K562 (cell line): ENCODE results near the gene OSCP1. TPM values are rescaled to one million over a fixed set of nuclear protein-coding genes. Genes with fewer than 3 reads are reported as not detected.

Source experiments
- ATAC-seq: fragments of 200-7000 bp; cut with Tn5 transposase; 3 replicates; pipeline ENCODE4 v1.9.1; 2020; ENCODE audit warnings: moderate library complexity
- BruUV-seq: library from RNA; stranded (reverse); fragments of 400-500 nt; replicated peaks from 2 replicates; lab custom pipeline; 2021; lab: Mats Ljungman, UMichigan
- CTCF ChIA-PET: fragments of 300-600 bp; formaldehyde crosslinking; extraction: SDS; loops from one replicate; lab custom pipeline; 2021; ENCODE audit warnings: low intra/inter-chr PET ratio; lab: Yijun Ruan, JAX
- POLR2A ChIA-PET: fragments of 300-600, 350-650 bp; sonication (Branson Sonifier 250); formaldehyde crosslinking; extraction: SDS; loops from one replicate; lab custom pipeline; 2021; ENCODE audit warnings: antibody characterized with exemption, inconsistent platforms; lab: Yijun Ruan, JAX
- DNase-seq, 4 experiments: peaks; one replicate each; pipeline versions ENCODE4 v3.0.0 to v3.0.0-alpha.2; 2011 to 2018; ENCODE audit warnings: low spot score in 3 of 4, mixed read lengths in 3 of 4; ENCODE audit errors: extremely low read depth in 1 of 4
- FAIRE-seq: peaks from 2 replicates; lab custom pipeline; 2011; peaks lifted over from hg19 to GRCh38; lab: Jason Lieb, UNC
- H2AFZ ChIP-seq: 2 replicates; pipeline ENCODE4 v1.6.0; 2011; ENCODE audit warnings: low read depth, low read length, control low read depth, inconsistent platforms
- H3K27ac ChIP-seq: fragments of 200-600 bp; 3 replicates; pipeline ENCODE4 v1.8.0; 2011; ENCODE audit warnings: low read depth, mild to moderate bottlenecking, control low read depth, inconsistent platforms, low read length, moderate library complexity, mixed read lengths; ENCODE audit errors: extremely low read depth
- H3K27me3 ChIP-seq, 2 experiments: fragments of 300-600 bp in 1 of 2; 2 replicates in 1 of 2; 3 replicates in 1 of 2; pipeline versions ENCODE4 v1.6.0 to v1.8.0; 2011; ENCODE audit warnings: inconsistent platforms in 2 of 2, low read length in 2 of 2, mild to moderate bottlenecking in 1 of 2, mixed read lengths in 1 of 2, moderate library complexity in 1 of 2; ENCODE audit not compliant: control insufficient read depth in 2 of 2, insufficient read depth in 2 of 2
- H3K36me3 ChIP-seq: fragments of 300-600 bp; 3 replicates; pipeline ENCODE4 v1.8.0; 2011; ENCODE audit warnings: mild to moderate bottlenecking, low read length, inconsistent platforms; ENCODE audit not compliant: control insufficient read depth, insufficient read depth
- H3K4me1 ChIP-seq, 2 experiments: fragments of 200-600 bp in 1 of 2; replicated peaks in 1 of 2; 2 replicates in 1 of 2; 3 replicates in 1 of 2; pipeline versions ENCODE4 v1.5.1 to v1.8.0; 2011; ENCODE audit warnings: inconsistent platforms in 2 of 2, low read length in 2 of 2, mild to moderate bottlenecking in 1 of 2, mixed read lengths in 1 of 2, moderate library complexity in 1 of 2; ENCODE audit not compliant: control insufficient read depth in 2 of 2, insufficient read depth in 2 of 2
- H3K4me2 ChIP-seq: 2 replicates; pipeline ENCODE4 v1.6.1; 2011; ENCODE audit warnings: low read length, control low read depth, inconsistent platforms, mixed read lengths; ENCODE audit not compliant: insufficient read depth
- H3K4me3 ChIP-seq: fragments of 200-600 bp; sonication (generic), shearing (Covaris generic); 2 replicates; pipeline ENCODE4 v1.5.1; 2016; ENCODE audit warnings: control low read depth, inconsistent platforms
- H3K79me2 ChIP-seq: fragments of 200-600 bp; 3 replicates; pipeline ENCODE4 v1.8.0; 2011; ENCODE audit warnings: low read length, inconsistent platforms; ENCODE audit not compliant: control insufficient read depth, insufficient read depth
- H3K9ac ChIP-seq, 2 experiments: 2 replicates each; pipeline versions ENCODE4 v1.6.0 to v1.6.1; 2011; ENCODE audit warnings: low read depth in 2 of 2, low read length in 2 of 2, control low read depth in 1 of 2, inconsistent platforms in 1 of 2, mild to moderate bottlenecking in 1 of 2, mixed read lengths in 1 of 2; ENCODE audit not compliant: insufficient read depth in 1 of 2
- H3K9me1 ChIP-seq: one replicate; pipeline ENCODE4 v1.6.0; 2011; ENCODE audit warnings: inconsistent platforms, mild to moderate bottlenecking, low read length, moderate library complexity; ENCODE audit not compliant: control insufficient read depth, insufficient read depth
- H3K9me3 ChIP-seq: replicated peaks from 2 replicates; pipeline ENCODE4 v1.5.1; 2011; ENCODE audit warnings: low read depth, low read length, inconsistent platforms; ENCODE audit not compliant: control insufficient read depth, insufficient read depth
- H4K20me1 ChIP-seq: replicated peaks from 2 replicates; pipeline ENCODE4 v1.6.1; 2011; ENCODE audit warnings: low read length, inconsistent platforms, mixed read lengths; ENCODE audit not compliant: control insufficient read depth, insufficient read depth
- MTA2 ChIP-seq: fragments of 450-650 bp; IDR thresholded peaks from 2 replicates; pipeline ENCODE4 v1.6.1; 2016; ENCODE audit warnings: low read depth
- PML ChIP-seq: IDR thresholded peaks from 2 replicates; pipeline ENCODE4 v1.6.1; 2012; ENCODE audit warnings: low read length, inconsistent platforms
- SRF ChIP-seq, 2 experiments: fragments of 250-450, 450-650 bp in 1 of 2; sonication (Bioruptor Pico) in 1 of 2; sonication (generic) in 1 of 2; formaldehyde crosslinking; IDR thresholded peaks; 2 replicates each; pipeline versions ENCODE4 v1.5.0 to v1.5.1; 2020 to 2022; ENCODE audit warnings: mild to moderate bottlenecking in 1 of 2, missing genetic modification reagents in 1 of 2
- ZNF121 ChIP-seq: sonication (generic); formaldehyde crosslinking; conservative IDR thresholded peaks from 2 replicates; pipeline ENCODE4 v1.8.0; 2022; ENCODE audit warnings: missing genetic modification reagents
- WGBS: fragments of 100-300 bp; shearing (Covaris generic); methylation state at CpG from one replicate; pipeline ENCODE4 v1.1.6; 2016; ENCODE audit warnings: low coverage, mixed read lengths; ENCODE audit not compliant: insufficient coverage; ENCODE audit errors: missing lambda C conversion rate; 5-methylcytosine and 5-hydroxymethylcytosine counted together
- in situ Hi-C: fragments of 300-500 bp; cut with MboI; formaldehyde crosslinking; loops from 4 replicates; pipeline ENCODE4 v1.15.0; 2018; ENCODE audit warnings: inconsistent platforms, mixed read lengths
- intact Hi-C: fragments of 100-400 bp; cut with micrococcal nuclease; formaldehyde crosslinking; loops from 2 replicates; pipeline ENCODE4 v1.14.2; 2022
- polyA plus RNA-seq, 8 experiments: library from polyadenylated mRNA; depleted of rRNA in 4 of 8; stranded (reverse) in 5 of 8; unstranded in 3 of 8; fragments of >200 nt; fragmentation: Nextera tagmentation in 2 of 8; fragmentation: Illumina TruSeq in 1 of 8; extraction: Ambion mirVana in 2 of 8; extraction: Trizol in 1 of 8; gene quantifications; 2 replicates each; pipeline versions ENCODE4 v1.2.1 to v1.2.3, GENCODE V29; 2011 to 2014; ENCODE audit warnings: inconsistent platforms in 1 of 8, missing spikeins in 1 of 8
- total RNA-seq, 7 experiments: library from RNA; depleted of rRNA in 6 of 7; stranded (reverse); fragments of >200 nt in 6 of 7; fragmentation: Illumina TruSeq in 2 of 7; extraction: Trizol in 2 of 7; gene quantifications; 2 replicates each; pipeline versions ENCODE4 v1.2.1 to v1.2.3, GENCODE V29; 2011 to 2021; ENCODE audit warnings: low replicate concordance in 1 of 7
- TF ChIP-seq, protein P1 (sequence below): fragments of 250-450 bp; sonication (Bioruptor Pico); IDR thresholded peaks from 2 replicates; pipeline ENCODE4 v1.8.0; 2021; ENCODE audit warnings: borderline replicate concordance, mild to moderate bottlenecking, moderate library complexity; ENCODE audit not compliant: poor library complexity, severe bottlenecking

The OSCP1 gene
- total and polyA plus RNA-seq, 9 of the 15 experiments (the other 6 are each of a cell fraction or from before 2014, with no cell fraction given), result 0.15 to 0.40 (median 0.33) TPM; not detected in 5

- Histone ChIP-seq H3K9me3 (no peaks in the 10 kb centered on the region), H3K36me3 (peaks cover 62% of the 10 kb centered on the region), H3K4me2 (no peak overlapping the region), H4K20me1 (no peaks in the 10 kb centered on the region; the same call in 1 of the 2 replicates), H3K4me3 (no peak overlapping the region), H3K27me3 (no peaks in the 10 kb centered on the region), H3K9me1 (peaks cover 5% of the 10 kb centered on the region), H2AFZ (no peak overlapping the region), H3K27ac (no peak overlapping the region), H3K4me1 (peaks cover 16 to 17% of the 10 kb centered on the region in 2 experiments), H3K79me2 (peaks cover 17% of the 10 kb centered on the region), H3K9ac (no peak overlapping the region)
- FAIRE-seq, result no peak
- no peak for ATAC-seq
- intact Hi-C loops, result no loop called here
- DNase-seq, result no peak
- POLR2A ChIA-PET, result interaction anchor here (0.7 to 9.7 kb wide), 5 partner anchors 8 to 1154 kb away, joined by 3 to 315 read pairs (median 3); partner anchors contain the start of gene LSM10
- CTCF ChIA-PET, result no interaction called here
- WGBS, result 64% methylated on average over 2 of the region's 2 CpGs
- in situ Hi-C loops, result no loop called here
- TF ChIP-seq ZNF121 (CRISPR knock-in tag) (peak; percentile 32), PML (no peak)
- BruUV-seq, result no TSS peak
These were observed 59.8 kb downstream of the OSCP1 start for GRCh38 chr1:36390411-36390810.

DNA sequence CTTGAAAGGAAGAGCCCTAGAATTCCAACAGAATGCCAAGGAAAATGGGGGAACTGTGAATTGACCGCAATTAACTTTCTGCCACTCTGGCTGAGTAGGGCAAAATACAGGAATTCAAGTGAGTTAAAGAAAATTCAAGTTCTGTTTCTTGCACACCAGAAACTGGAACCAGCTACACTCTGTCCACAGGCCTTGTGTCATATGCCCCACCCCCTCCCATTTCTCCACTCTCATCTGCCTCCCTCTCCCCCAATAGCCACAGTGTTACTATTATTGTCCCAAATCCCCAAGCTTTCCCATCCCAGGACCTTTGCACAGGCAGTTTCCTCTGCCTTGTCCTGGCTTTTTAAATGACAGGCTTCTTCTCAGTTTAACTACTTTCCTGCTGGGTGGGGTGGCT lies 60.3 kb downstream of the OSCP1 start:
- ChIA-PET POLR2A (interaction anchor here (0.7 to 9.7 kb wide), 4 partner anchors 9 to 1155 kb away, joined by 3 to 315 read pairs (median 4); partner anchors contain the start of gene LSM10), CTCF (no interaction called here)
- Histone ChIP-seq H3K4me1 (peaks cover 17 to 20% of the 10 kb centered on the region in 2 experiments), H3K27ac (peak overlapping the region; percentile 19; the same call in 1 of the 3 replicates), H3K27me3 (no peaks in the 10 kb centered on the region), H4K20me1 (peaks cover 3% of the 10 kb centered on the region; the same call in 1 of the 2 replicates), H3K4me3 (no peak overlapping the region), H3K36me3 (peaks cover 62% of the 10 kb centered on the region), H3K9ac (no peak overlapping the region), H3K9me3 (no peaks in the 10 kb centered on the region), H3K4me2 (no peak overlapping the region), H2AFZ (no peak overlapping the region), H3K9me1 (peaks cover 5% of the 10 kb centered on the region), H3K79me2 (peaks cover 19% of the 10 kb centered on the region)
- DNase-seq, result no peak
- BruUV-seq, result no TSS peak
- in situ Hi-C loops (no loop called here), intact Hi-C loops (loop anchor here (5.0 kb wide), 1 partner anchor 68 kb away; the partner anchor contains the start of gene EVA1B)
- FAIRE-seq, result no peak
- ATAC-seq, result no peak
- WGBS, result 86% methylated on average over 1 of the region's 1 CpG
- TF ChIP-seq, protein P1, sequence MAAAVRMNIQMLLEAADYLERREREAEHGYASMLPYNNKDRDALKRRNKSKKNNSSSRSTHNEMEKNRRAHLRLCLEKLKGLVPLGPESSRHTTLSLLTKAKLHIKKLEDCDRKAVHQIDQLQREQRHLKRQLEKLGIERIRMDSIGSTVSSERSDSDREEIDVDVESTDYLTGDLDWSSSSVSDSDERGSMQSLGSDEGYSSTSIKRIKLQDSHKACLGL (CRISPR knock-in tag), result no peak
- TF ChIP-seq SRF (CRISPR knock-in tag; IDR thresholded peaks at IDR 0.05), result no peak
- no peak for TF ChIP-seq MTA2
